Body of pancreas (tissue), 4 donors: ENCODE results near the gene NAPA. TPM values are rescaled to one million over a fixed set of nuclear protein-coding genes. Genes with fewer than 3 reads are reported as not detected.

Source experiments
- ATAC-seq: fragments of 150-250 bp; one replicate; pipeline ENCODE4 v1.9.1; 2016
- DNase-seq, 4 donors: peaks; one replicate each; pipeline ENCODE4 v3.0.0-alpha.2; 2019
- H3K27ac ChIP-seq, 4 donors: fragments of 200-600 bp; sonication (generic); 1 replicate in 3 of 4; 2 replicates in 1 of 4; pipeline versions ENCODE4 v1.5.1 to v1.6.1; 2016 to 2019; ENCODE audit warnings: mild to moderate bottlenecking in 1 of 4, mixed read lengths in 1 of 4, moderate library complexity in 1 of 4
- H3K27me3 ChIP-seq, 2 donors: fragments of 200-600 bp; sonication (generic); one replicate each; pipeline ENCODE4 v1.6.0; 2016; ENCODE audit warnings: mild to moderate bottlenecking in 1 of 2
- H3K36me3 ChIP-seq, 2 donors: fragments of 200-600 bp; sonication (generic); replicated peaks in 1 of 2; 2 replicates each; pipeline ENCODE4 v1.5.1; 2016; ENCODE audit warnings: low read depth in 2 of 2; ENCODE audit not compliant: insufficient read depth in 1 of 2
- H3K4me1 ChIP-seq: fragments of 200-600 bp; sonication (generic); one replicate; pipeline ENCODE4 v1.6.0; 2016
- H3K4me3 ChIP-seq, 2 donors: fragments of 200-600 bp; sonication (generic); 1 replicate in 1 of 2; 2 replicates in 1 of 2; pipeline ENCODE4 v1.5.1; 2016 to 2019
- H3K9me3 ChIP-seq, 3 donors: fragments of 200-600 bp; sonication (generic); 1 replicate in 2 of 3; 2 replicates in 1 of 3; pipeline ENCODE4 v1.5.1; 2016
- CTCF ChIP-seq, 7 experiments: fragments of 450-650 bp in 4 of 7; fragments of 200-600 bp in 3 of 7; sonication (generic) in 3 of 7; IDR thresholded peaks; one replicate each; pipeline ENCODE4 v1.5.1; 2016 to 2019; ENCODE audit warnings: antibody characterized with exemption in 7 of 7
- POLR2A ChIP-seq, 3 donors: fragments of 450-650 bp; IDR thresholded peaks; one replicate each; pipeline ENCODE4 v1.6.1; 2016; ENCODE audit warnings: antibody characterized with exemption in 3 of 3, mild to moderate bottlenecking in 2 of 3
- WGBS, 2 donors: methylation state at CpG; one replicate each; pipeline ENCODE4 v1.1.5; 2017; 5-methylcytosine and 5-hydroxymethylcytosine counted together
- intact Hi-C: fragments of 100-400 bp; cut with DNase I; formaldehyde crosslinking; loops from one replicate; pipeline ENCODE4 v1.15.1; 2023
- total RNA-seq, 2 donors: library from RNA; depleted of rRNA; stranded (reverse); fragments of >200 nt; gene quantifications; one replicate each; pipeline ENCODE4 v1.1.0, GENCODE V29; 2016

The NAPA gene
- total RNA-seq, 2 donors from 2014 or later: 71.5 to 94.9 TPM

GRCh38 chr19:47464675-47465419 is 50.0 kb downstream of the NAPA start:
- H3K4me3 ChIP-seq: no peak overlapping the region
- WGBS, 2 donors: 74 to 76% methylated on average over 10 of the region's 10 CpGs
- peaks cover 6% of the 10 kb centered on the region for H3K4me1 ChIP-seq
- no peak for DNase-seq
- H3K9me3 ChIP-seq: no peaks in the 10 kb centered on the region
- no peak overlapping the region for H3K27ac ChIP-seq
- intact Hi-C loops: no loop called here
- no peak for ATAC-seq
- TF ChIP-seq POLR2A (IDR thresholded peaks at IDR 0.05): no peak
- no peak for TF ChIP-seq CTCF (IDR thresholded peaks at IDR 0.05)
- no peaks in the 10 kb centered on the region for H3K36me3 ChIP-seq
- H3K27me3 ChIP-seq: no peaks in the 10 kb centered on the region

DNA sequence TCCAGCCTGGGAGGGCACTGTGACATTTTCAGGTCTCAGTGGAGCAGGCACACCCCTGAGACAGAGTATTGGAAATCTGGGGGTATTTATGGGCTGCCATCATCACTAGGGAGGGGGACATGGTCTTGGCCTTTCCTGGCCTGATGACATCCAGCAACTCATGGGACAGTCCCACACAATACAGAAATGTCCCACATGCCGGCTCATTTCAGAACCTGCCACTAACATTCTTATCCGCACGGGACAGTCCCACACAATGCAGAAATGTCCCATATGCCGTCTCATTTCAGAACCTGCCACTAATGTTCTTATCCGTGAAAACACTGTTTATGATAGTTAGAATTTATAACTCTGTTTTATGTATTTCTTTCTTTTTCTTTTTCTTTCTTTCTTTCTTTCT is 53.0 kb downstream of the NAPA start:
- H3K4me1 ChIP-seq: no peaks in the 10 kb centered on the region
- H3K27ac ChIP-seq: no peak overlapping the region
- TF ChIP-seq POLR2A (IDR thresholded peaks at IDR 0.05) (no peak), CTCF (IDR thresholded peaks at IDR 0.05) (no peak)
- WGBS, 2 donors: 84 to 92% methylated on average over 5 of the region's 5 CpGs
- H3K27me3 ChIP-seq: no peaks in the 10 kb centered on the region
- no peaks in the 10 kb centered on the region for H3K9me3 ChIP-seq
- intact Hi-C loops: no loop called here
- ATAC-seq (no peak), DNase-seq (no peak)
- H3K36me3 ChIP-seq: no peaks in the 10 kb centered on the region
- H3K4me3 ChIP-seq: no peak overlapping the region

- WGBS, 2 donors: 85 to 91% methylated on average over 14 of the region's 14 CpGs
- TF ChIP-seq CTCF (IDR thresholded peaks at IDR 0.05) (no peak), POLR2A (IDR thresholded peaks at IDR 0.05) (no peak)
- no peaks in the 10 kb centered on the region for H3K27me3 ChIP-seq
Observed at GRCh38 chr19:47459477-47459876, 55.4 kb downstream of the NAPA start.

DNA sequence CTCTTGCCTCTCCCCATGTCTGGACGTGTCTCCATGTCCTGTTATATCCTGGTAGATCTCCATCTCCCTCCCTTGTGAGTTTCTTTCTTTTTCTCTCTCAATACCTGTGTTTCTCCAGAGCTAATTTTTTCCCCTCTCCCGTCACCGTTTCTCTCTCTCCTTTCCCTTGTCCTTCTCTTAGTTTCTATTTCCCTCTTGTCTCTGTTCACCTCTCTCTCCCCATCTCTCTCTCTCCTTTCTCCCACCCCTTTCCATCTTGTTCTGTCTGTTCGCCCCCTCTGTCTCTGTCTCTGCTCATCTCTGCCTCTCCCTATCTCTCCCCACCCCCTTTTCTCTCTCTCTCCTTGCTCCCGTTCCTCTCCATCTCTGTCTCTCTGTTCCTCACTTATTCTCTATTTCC is 56.2 kb downstream of the NAPA start:
- no peak for DNase-seq
- 56 to 58% methylated on average over 5 of the region's 5 CpGs for WGBS, 2 donors
- Histone ChIP-seq H3K4me1 (no peaks in the 10 kb centered on the region), H3K27ac (no peak overlapping the region), H3K9me3 (peaks cover 0 to 8% (median 0%) of the 10 kb centered on the region in 3 donors), H3K4me3 (no peak overlapping the region), H3K36me3 (no peaks in the 10 kb centered on the region), H3K27me3 (no peaks in the 10 kb centered on the region)
- intact Hi-C loops: no loop called here
- TF ChIP-seq CTCF (IDR thresholded peaks at IDR 0.05): no peak
- no peak for TF ChIP-seq POLR2A (IDR thresholded peaks at IDR 0.05)
- ATAC-seq: no peak

More at GRCh38 chr19:47459477-47459876, 55.4 kb downstream of the NAPA start:
- no peaks in the 10 kb centered on the region for H3K4me1 ChIP-seq
- no peak overlapping the region for H3K27ac ChIP-seq
- ATAC-seq (no peak), DNase-seq (no peak)
- H3K4me3 ChIP-seq: no peak overlapping the region
- H3K9me3 ChIP-seq: peaks cover 0 to 8% (median 0%) of the 10 kb centered on the region in 3 donors
- intact Hi-C loops: no loop called here
- no peaks in the 10 kb centered on the region for H3K36me3 ChIP-seq
